ENCODE results near the gene PLTP.

The PLTP gene

GRCh38 chr20:45897289-45897688 is 14.7 kb downstream of the PLTP start:
- no peaks in the 10 kb centered on the region for H3K36me3 ChIP-seq (ENCODE audit: low read length)

GRCh38 chr20:45896641-45897161 is 15.3 kb downstream of the PLTP start:
- H2AFZ ChIP-seq (ENCODE audit: low read depth, low read length, severe bottlenecking) = no peak overlapping the region
- TF ChIP-seq EZH2phosphoT487 (conservative IDR thresholded peaks at IDR 0.05; ENCODE audit: low read length) = no peak
- no peak for TF ChIP-seq CTCF (IDR thresholded peaks at IDR 0.05; ENCODE audit: insufficient read depth, low read length, poor library complexity, severe bottlenecking)
- H3K79me2 ChIP-seq (ENCODE audit: insufficient read depth, low read length) = no peaks in the 10 kb centered on the region
- no peaks in the 10 kb centered on the region for H3K36me3 ChIP-seq (ENCODE audit: low read length)
- no peaks in the 10 kb centered on the region for H3K27me3 ChIP-seq (ENCODE audit: low read length)
- H3K9ac ChIP-seq (ENCODE audit: low read length) = no peak overlapping the region
- no peak overlapping the region for H3K4me2 ChIP-seq (ENCODE audit: low read depth, low read length, poor library complexity, severe bottlenecking)
- H3F3A ChIP-seq (ENCODE audit: insufficient read depth) = no peaks in the 10 kb centered on the region
- H3K27ac ChIP-seq (ENCODE audit: low read depth, low read length) = no peak overlapping the region
- no peak overlapping the region for H3K4me3 ChIP-seq (ENCODE audit: insufficient read depth, low read length, poor library complexity, severe bottlenecking)
- H4K20me1 ChIP-seq (ENCODE audit: low read depth, low read length) = no peaks in the 10 kb centered on the region
- H3K9me3 ChIP-seq (ENCODE audit: insufficient read depth, low read length) = no peaks in the 10 kb centered on the region
- no peaks in the 10 kb centered on the region for H3K9me2 ChIP-seq (replicated peaks; ENCODE audit: insufficient read depth, low read length)

More at GRCh38 chr20:45897289-45897688, 14.7 kb downstream of the PLTP start:
- no peak overlapping the region for H3K27ac ChIP-seq (ENCODE audit: low read depth, low read length)
- H3F3A ChIP-seq (ENCODE audit: insufficient read depth) = no peaks in the 10 kb centered on the region
- H3K79me2 ChIP-seq (ENCODE audit: insufficient read depth, low read length) = no peaks in the 10 kb centered on the region
- H3K4me3 ChIP-seq (ENCODE audit: insufficient read depth, low read length, poor library complexity, severe bottlenecking) = no peak overlapping the region
- H4K20me1 ChIP-seq (ENCODE audit: low read depth, low read length) = no peaks in the 10 kb centered on the region
- no peak overlapping the region for H3K9ac ChIP-seq (ENCODE audit: low read length)
- no peaks in the 10 kb centered on the region for H3K9me2 ChIP-seq (replicated peaks; ENCODE audit: insufficient read depth, low read length)
- no peaks in the 10 kb centered on the region for H3K27me3 ChIP-seq (ENCODE audit: low read length)
- TF ChIP-seq CTCF (IDR thresholded peaks at IDR 0.05; ENCODE audit: insufficient read depth, low read length, poor library complexity, severe bottlenecking) (no peak), EZH2phosphoT487 (conservative IDR thresholded peaks at IDR 0.05; ENCODE audit: low read length) (no peak)
- no peaks in the 10 kb centered on the region for H3K9me3 ChIP-seq (ENCODE audit: insufficient read depth, low read length)
- H3K4me2 ChIP-seq (ENCODE audit: low read depth, low read length, poor library complexity, severe bottlenecking) = no peak overlapping the region
- H2AFZ ChIP-seq (ENCODE audit: low read depth, low read length, severe bottlenecking) = no peak overlapping the region

DNA sequence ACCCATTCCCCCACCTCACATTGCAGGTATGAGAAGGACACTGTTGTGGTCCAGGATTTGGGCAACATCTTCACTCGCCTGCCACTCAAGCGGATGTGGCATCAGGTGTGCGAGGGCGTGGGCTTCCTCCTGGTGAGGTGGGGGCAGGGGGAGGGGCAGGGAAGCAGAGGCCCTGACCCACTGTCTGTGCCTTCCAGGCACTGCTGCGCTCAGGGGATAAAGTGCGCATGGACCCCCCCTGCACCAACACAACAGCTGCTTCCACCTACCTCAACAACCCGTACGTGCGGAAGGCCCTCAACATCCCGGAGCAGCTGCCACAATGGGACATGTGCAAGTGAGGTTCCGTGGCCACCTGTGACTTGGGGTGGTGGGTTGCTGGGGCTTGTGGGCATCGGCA is 17.2 kb downstream of the PLTP start:
- Histone ChIP-seq H3K79me2 (ENCODE audit: insufficient read depth, low read length) (no peaks in the 10 kb centered on the region), H2AFZ (ENCODE audit: low read depth, low read length, severe bottlenecking) (no peak overlapping the region), H3K9ac (ENCODE audit: low read length) (no peak overlapping the region), H4K20me1 (ENCODE audit: low read depth, low read length) (no peaks in the 10 kb centered on the region), H3F3A (ENCODE audit: insufficient read depth) (no peaks in the 10 kb centered on the region), H3K4me3 (ENCODE audit: insufficient read depth, low read length, poor library complexity, severe bottlenecking) (no peak overlapping the region), H3K4me2 (ENCODE audit: low read depth, low read length, poor library complexity, severe bottlenecking) (no peak overlapping the region), H3K9me2 (replicated peaks; ENCODE audit: insufficient read depth, low read length) (no peaks in the 10 kb centered on the region), H3K36me3 (ENCODE audit: low read length) (no peaks in the 10 kb centered on the region), H3K27ac (ENCODE audit: low read depth, low read length) (no peak overlapping the region), H3K27me3 (ENCODE audit: low read length) (no peaks in the 10 kb centered on the region), H3K9me3 (ENCODE audit: insufficient read depth, low read length) (no peaks in the 10 kb centered on the region)
- TF ChIP-seq EZH2phosphoT487 (conservative IDR thresholded peaks at IDR 0.05; ENCODE audit: low read length) (no peak), CTCF (IDR thresholded peaks at IDR 0.05; ENCODE audit: insufficient read depth, low read length, poor library complexity, severe bottlenecking) (no peak)

Measured in SU-DHL-6 (cell line).